Endothelial cell of umbilical vein (primary cell): ENCODE results near the gene BIRC6. TPM values are rescaled to one million over a fixed set of nuclear protein-coding genes. Genes with fewer than 3 reads are reported as not detected.

Source experiments
- BruUV-seq: library from RNA; stranded (reverse); fragments of 400-500 nt; replicated peaks from 2 replicates; lab custom pipeline; 2021; lab: Mats Ljungman, UMichigan
- CTCF ChIA-PET: fragments of 300-600, 350-600 bp; sonication (Branson Sonifier 250); formaldehyde crosslinking; loops from one replicate; lab custom pipeline; 2021; ENCODE audit warnings: antibody characterized with exemption, inconsistent platforms; lab: Charles Lee
- POLR2A ChIA-PET: fragments of 300-600, 350-600 bp; sonication (Branson Sonifier 250); formaldehyde crosslinking; loops from one replicate; lab custom pipeline; 2021; ENCODE audit warnings: antibody characterized with exemption, inconsistent platforms; lab: Charles Lee
- DNase-seq: peaks from one replicate; pipeline ENCODE4 v3.0.0-alpha.2; 2011; ENCODE audit warnings: low read depth, low spot score
- FAIRE-seq: peaks from 2 replicates; lab custom pipeline; 2011; peaks lifted over from hg19 to GRCh38; lab: Jason Lieb, UNC
- H2AFZ ChIP-seq: 2 replicates; pipeline ENCODE4 v1.6.0; 2012; ENCODE audit warnings: low read depth, low read length, control low read depth, inconsistent platforms
- H3K27ac ChIP-seq: 2 replicates; pipeline ENCODE4 v1.5.1; 2011; ENCODE audit warnings: low read depth, mild to moderate bottlenecking, control low read depth, low read length, moderate library complexity; ENCODE audit not compliant: insufficient read depth
- H3K27me3 ChIP-seq, 2 experiments: 2 replicates each; pipeline versions ENCODE4 v1.6.0 to v1.6.1; 2011; ENCODE audit warnings: low read length in 2 of 2, mixed read lengths in 1 of 2; ENCODE audit not compliant: control insufficient read depth in 2 of 2, insufficient read depth in 2 of 2
- H3K36me3 ChIP-seq, 2 experiments: 2 replicates in 1 of 2; 3 replicates in 1 of 2; pipeline ENCODE4 v1.5.1; 2011; ENCODE audit warnings: low read length in 2 of 2, mild to moderate bottlenecking in 1 of 2, moderate library complexity in 1 of 2; ENCODE audit not compliant: control insufficient read depth in 2 of 2, insufficient read depth in 2 of 2; ENCODE audit errors: extremely low read depth in 1 of 2
- H3K4me1 ChIP-seq: 3 replicates; pipeline ENCODE4 v1.5.1; 2011; ENCODE audit warnings: mild to moderate bottlenecking, low read length; ENCODE audit not compliant: control insufficient read depth, insufficient read depth; ENCODE audit errors: extremely low read depth
- H3K4me2 ChIP-seq: 2 replicates; pipeline ENCODE4 v1.6.1; 2011; ENCODE audit warnings: low read length, control low read depth, mixed read lengths; ENCODE audit not compliant: insufficient read depth
- H3K4me3 ChIP-seq, 3 experiments: fragments of 200-600 bp in 1 of 3; sonication (generic), shearing (Covaris generic) in 1 of 3; replicated peaks in 1 of 3; 2 replicates each; pipeline ENCODE4 v1.5.1; 2011 to 2016; ENCODE audit warnings: control low read depth in 3 of 3, low read length in 3 of 3, mild to moderate bottlenecking in 2 of 3, inconsistent platforms in 1 of 3, low read depth in 1 of 3, moderate library complexity in 1 of 3; ENCODE audit not compliant: insufficient read depth in 1 of 3
- H3K79me2 ChIP-seq: 2 replicates; pipeline ENCODE4 v1.6.0; 2012; ENCODE audit warnings: low read length, inconsistent platforms; ENCODE audit not compliant: control insufficient read depth, insufficient read depth
- H3K9ac ChIP-seq: replicated peaks from 2 replicates; pipeline ENCODE3; 2011; ENCODE audit warnings: low read length, control low read depth; ENCODE audit not compliant: insufficient read depth; ENCODE audit errors: extremely low read depth
- H3K9me1 ChIP-seq: replicated peaks from 3 replicates; pipeline ENCODE4 v1.6.0; 2011; ENCODE audit warnings: mild to moderate bottlenecking, low read length; ENCODE audit not compliant: control insufficient read depth, insufficient read depth; ENCODE audit errors: extremely low read depth
- H3K9me3 ChIP-seq: replicated peaks from 2 replicates; pipeline ENCODE4 v1.5.1; 2012; ENCODE audit warnings: low read length, inconsistent platforms; ENCODE audit not compliant: control insufficient read depth, insufficient read depth
- H4K20me1 ChIP-seq: replicated peaks from 2 replicates; pipeline ENCODE3; 2011; ENCODE audit warnings: mild to moderate bottlenecking, low read length; ENCODE audit not compliant: control insufficient read depth, insufficient read depth; ENCODE audit errors: extremely low read depth
- CTCF ChIP-seq, 2 donors: IDR thresholded peaks; 1 replicate in 1 of 2; 2 replicates in 1 of 2; pipeline ENCODE4 v1.5.1; 2011; ENCODE audit warnings: low read length in 2 of 2, mild to moderate bottlenecking in 2 of 2, moderate library complexity in 2 of 2, control low read depth in 1 of 2, inconsistent platforms in 1 of 2, low read depth in 1 of 2; ENCODE audit not compliant: insufficient read depth in 1 of 2; ENCODE audit errors: extremely low read depth in 1 of 2
- EZH2 ChIP-seq: IDR thresholded peaks from 2 replicates; pipeline ENCODE4 v1.6.1; 2012; ENCODE audit warnings: borderline replicate concordance, low read depth, mild to moderate bottlenecking, moderate library complexity, low read length, inconsistent platforms; ENCODE audit not compliant: severe bottlenecking
- FOS ChIP-seq: IDR thresholded peaks from 2 replicates; pipeline ENCODE4 v1.6.1; 2011; ENCODE audit warnings: mild to moderate bottlenecking, low read length, moderate library complexity, borderline replicate concordance; ENCODE audit not compliant: insufficient read depth
- GATA2 ChIP-seq: IDR thresholded peaks from 2 replicates; pipeline ENCODE4 v1.7.0; 2011; ENCODE audit warnings: low read depth, mild to moderate bottlenecking, moderate library complexity, mixed read lengths, low read length; ENCODE audit not compliant: insufficient read length, insufficient read depth
- MAX ChIP-seq: IDR thresholded peaks from 2 replicates; pipeline ENCODE4 v1.6.1; 2011; ENCODE audit not compliant: insufficient read depth, insufficient read length
- MYC ChIP-seq: IDR thresholded peaks from one replicate; pipeline ENCODE4 v1.6.1; 2011; ENCODE audit warnings: mild to moderate bottlenecking, low read depth, low read length
- POLR2A ChIP-seq: IDR thresholded peaks from 2 replicates; pipeline ENCODE4 v1.6.1; 2012; ENCODE audit warnings: low read depth, mild to moderate bottlenecking, control low read depth, low read length
- POLR2AphosphoS5 ChIP-seq: IDR thresholded peaks from 2 replicates; pipeline ENCODE4 v1.6.1; 2012; ENCODE audit warnings: low read depth, mild to moderate bottlenecking, control low read depth, low read length, moderate library complexity; ENCODE audit not compliant: insufficient read depth
- dilution Hi-C: fragments of 300-500 bp; cut with MboI; formaldehyde crosslinking; loops from one replicate; pipeline ENCODE4 v1.15.0; 2019; ENCODE audit warnings: low sequenced_read_pairs; ENCODE audit not compliant: extremely low pct_ligation_motif_present
- intact Hi-C: fragments of 100-400 bp; cut with micrococcal nuclease; formaldehyde crosslinking; loops from one replicate; pipeline ENCODE4 v1.10.0; 2022
- polyA plus RNA-seq, 4 experiments: library from polyadenylated mRNA; depleted of rRNA in 3 of 4; stranded (reverse) in 3 of 4; unstranded in 1 of 4; fragments of >200 nt; gene quantifications; 2 replicates each; pipeline versions ENCODE4 v1.2.1 to v1.2.3, GENCODE V29; 2011 to 2012; ENCODE audit warnings: missing spikeins in 1 of 4
- total RNA-seq: library from RNA; stranded (reverse); gene quantifications from 2 replicates; pipeline ENCODE4 v1.2.3, GENCODE V29; 2021

BIRC6 gene
- total and polyA plus RNA-seq, 2 donors (not counting 3 experiments of a cell fraction or from before 2014, with no cell fraction given), result 34.2 to 83.1 TPM

- dilution Hi-C loops, result no loop called here
- no peak overlapping the region for H3K4me2 ChIP-seq
- no peaks in the 10 kb centered on the region for H3K9me1 ChIP-seq
- H3K27ac ChIP-seq, result no peak overlapping the region
- H4K20me1 ChIP-seq, result no peaks in the 10 kb centered on the region
- H3K79me2 ChIP-seq, result peaks cover 10% of the 10 kb centered on the region
- no peak overlapping the region for H3K4me3 ChIP-seq
- TF ChIP-seq POLR2A (no peak), FOS (no peak), CTCF (IDR thresholded peaks at IDR 0.05; ENCODE audit: extremely low read depth in 1 of 2, insufficient read depth in 1 of 2, low read depth in 1 of 2, low read length in 2 of 2) (no peak), GATA2 (no peak), MAX (no peak), POLR2AphosphoS5 (no peak), MYC (no peak), EZH2 (no peak)
- BruUV-seq, result no TSS peak
- DNase-seq (no peak), FAIRE-seq (no peak)
- H3K9me3 ChIP-seq, result no peaks in the 10 kb centered on the region
- no peak overlapping the region for H3K9ac ChIP-seq
- H2AFZ ChIP-seq, result no peak overlapping the region
- ChIA-PET CTCF (interaction anchor here (1.9 kb wide), 1 partner anchor 13 kb away, joined by 6 read pairs; no protein-coding TSS in a partner anchor), POLR2A (no interaction called here)
- intact Hi-C loops, result no loop called here
- no peaks in the 10 kb centered on the region for H3K36me3 ChIP-seq
- H3K4me1 ChIP-seq, result no peaks in the 10 kb centered on the region
- H3K27me3 ChIP-seq, result no peaks in the 10 kb centered on the region
These were observed 215.2 kb downstream of the BIRC6 start for GRCh38 chr2:32572030-32572429.
